HG02623 (cell line): ENCODE results near the gene ACTL9.

Experiments used
- ATAC-seq: cut with Tn5 transposase; IDR thresholded peaks from one replicate; pipeline ENCODE4 v1.9.1; 2021; ENCODE audit warnings: moderate library complexity; ENCODE audit not compliant: unreplicated experiment

The ACTL9 gene

GRCh38 chr19:8648240-8648639 lies 50.4 kb downstream of the ACTL9 start:
- no peak for ATAC-seq
